ENCODE data around the gene RPL10.

- TF ChIP-seq POLR2A (IDR thresholded peaks at IDR 0.05) (no peak), CTCF (IDR thresholded peaks at IDR 0.05) (no peak)
Measured at GRCh38 chrX:154441564-154441963, 43.4 kb downstream of the RPL10 start.

All from heart left ventricle (tissue), 13 donors.